NCI-H2107 (cell line): ENCODE data around the gene PITPNM1.
"Not testable (repeated sequence)": the region's sequence is repeated elsewhere in the genome, so short reads cannot be mapped to it uniquely, and the experiment has no call there.

Experiments
- DNase-seq: peaks from one replicate; lab custom pipeline; 2025; lab: John Stamatoyannopoulos, UW

PITPNM1 gene

DNA sequence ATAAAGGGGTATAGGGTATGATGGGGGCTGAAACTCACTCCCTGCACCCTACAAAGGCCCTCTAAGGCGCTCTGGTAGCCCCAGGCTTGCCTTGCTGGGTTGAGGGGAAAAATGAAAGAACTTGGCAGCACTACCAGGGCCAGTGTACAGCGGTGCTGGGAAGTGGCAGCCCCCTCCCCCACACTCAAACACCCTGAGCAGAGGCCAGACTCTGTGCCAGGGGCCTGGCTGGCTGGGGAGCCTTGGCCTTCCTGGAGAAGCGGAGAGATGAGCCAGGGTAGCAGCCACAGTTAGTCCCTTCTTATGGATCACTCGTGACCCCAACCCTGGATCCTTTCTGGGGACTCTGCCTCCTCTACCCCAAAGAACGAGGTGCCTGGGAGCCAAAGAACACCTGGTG lies 38.8 kb downstream of the PITPNM1 start:
- DNase-seq: no peak

DNA sequence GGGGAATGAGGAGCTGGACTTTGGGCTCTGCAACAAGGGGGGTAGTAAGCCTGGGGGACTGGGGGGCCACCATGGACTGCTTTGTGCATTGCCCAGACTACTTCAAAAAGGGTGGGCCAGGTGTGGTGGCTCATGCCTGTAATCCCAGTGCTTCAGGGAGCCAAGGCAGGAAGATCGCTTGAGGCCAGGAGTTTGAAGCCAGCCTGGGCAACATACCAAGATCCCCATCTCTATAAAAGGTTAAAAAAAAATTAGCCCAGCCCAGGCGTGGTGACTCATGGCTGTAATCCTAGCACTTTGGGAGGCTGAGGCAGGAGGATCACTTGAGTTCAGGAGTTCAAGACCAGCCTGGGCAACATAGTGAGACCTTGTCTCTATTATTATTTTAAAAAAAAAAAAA lies 39.6 kb downstream of the PITPNM1 start:
- DNase-seq: not testable (repeated sequence)

DNA sequence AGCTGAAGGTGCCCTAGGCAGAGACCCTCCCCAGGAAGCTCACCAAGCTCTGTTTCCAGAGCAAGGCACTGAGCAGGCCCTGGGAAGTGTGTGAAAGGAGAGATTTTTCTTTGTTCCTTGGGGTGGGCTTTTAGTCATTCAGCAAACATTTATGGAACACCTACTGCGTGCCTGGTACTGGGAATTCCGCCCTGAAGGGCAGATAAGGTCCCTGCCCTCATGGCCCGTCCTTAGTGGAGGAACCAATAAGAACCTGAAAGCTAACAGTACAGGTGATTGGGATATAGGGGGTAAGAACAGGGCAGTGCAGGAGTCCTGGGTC lies 40.0 kb downstream of the PITPNM1 start:
- DNase-seq: no peak

DNA sequence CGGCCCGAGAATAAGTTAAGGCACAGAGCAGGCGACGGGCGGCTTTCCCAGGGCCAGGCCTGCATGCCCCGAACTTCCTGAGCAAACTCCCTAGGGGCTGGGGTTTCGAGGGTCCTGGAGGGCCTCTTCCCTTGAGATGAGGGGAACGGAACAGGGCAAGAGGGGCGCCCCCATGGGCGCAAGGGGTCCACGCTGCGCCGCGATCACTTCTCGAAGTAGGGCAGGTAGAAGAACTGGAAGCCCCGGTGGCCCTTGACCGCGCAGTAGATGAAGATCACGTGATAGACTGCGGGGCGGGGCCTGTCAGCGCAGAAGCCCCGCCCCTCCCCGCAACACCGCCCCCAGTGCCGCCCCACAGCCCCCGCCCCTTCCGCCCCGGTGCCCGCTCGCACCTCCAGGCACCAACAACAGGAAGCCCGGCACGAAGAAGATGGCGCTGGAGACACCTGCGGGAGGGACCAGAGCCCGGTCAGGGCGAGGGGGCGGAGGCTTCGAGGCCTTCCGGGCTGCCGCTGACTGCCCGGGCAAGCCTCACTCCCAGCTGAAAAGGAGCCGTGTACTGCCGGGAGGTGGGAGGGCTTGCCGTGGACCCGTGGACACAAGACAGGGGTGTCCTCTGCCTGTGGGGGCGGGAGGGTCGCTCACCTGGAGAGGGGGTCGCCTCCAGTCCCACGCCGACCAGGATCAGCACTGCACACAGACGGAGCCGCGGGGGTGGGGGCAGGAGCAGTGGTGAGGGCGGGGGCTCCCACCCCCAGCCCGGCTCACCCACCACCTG lies 40.6 kb downstream of the PITPNM1 start:
- peak; percentile 56 for DNase-seq

DNA sequence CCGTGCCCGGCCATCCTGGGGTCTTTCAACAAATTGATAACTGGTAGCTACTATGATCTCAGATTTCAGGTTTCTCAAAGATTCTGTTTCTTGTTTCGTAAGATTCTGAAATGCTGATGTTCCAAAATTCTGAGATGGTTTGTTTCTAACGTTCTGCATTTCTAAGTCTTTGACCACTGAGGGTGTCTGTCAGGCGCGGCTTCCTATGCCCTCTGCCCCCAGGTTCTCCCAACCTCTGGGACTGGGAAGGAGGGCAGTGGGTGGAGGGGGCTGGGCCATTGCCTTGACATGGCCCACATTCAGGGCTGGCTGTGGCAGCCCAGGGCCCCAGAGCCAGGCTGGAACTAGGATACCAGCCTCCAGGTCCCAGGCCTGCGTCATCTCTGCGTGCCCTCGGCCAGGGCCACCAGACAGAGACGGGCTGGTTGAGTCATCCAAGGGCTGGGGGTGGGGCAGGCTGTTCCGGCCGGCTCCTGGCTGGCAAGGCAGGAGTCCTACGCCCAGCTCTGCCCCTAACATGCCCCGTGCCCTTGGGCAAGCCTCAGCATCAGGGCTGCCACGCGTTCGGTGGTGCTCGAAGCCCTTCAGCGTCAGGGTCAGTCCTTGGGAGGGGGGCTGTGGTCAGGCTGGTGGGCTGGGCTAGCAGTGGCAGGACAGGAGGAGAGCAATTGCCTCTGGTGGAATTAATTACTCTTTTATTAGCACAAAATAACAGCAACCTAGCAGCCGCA lies 41.3 kb downstream of the PITPNM1 start:
- DNase-seq: no peak

DNA sequence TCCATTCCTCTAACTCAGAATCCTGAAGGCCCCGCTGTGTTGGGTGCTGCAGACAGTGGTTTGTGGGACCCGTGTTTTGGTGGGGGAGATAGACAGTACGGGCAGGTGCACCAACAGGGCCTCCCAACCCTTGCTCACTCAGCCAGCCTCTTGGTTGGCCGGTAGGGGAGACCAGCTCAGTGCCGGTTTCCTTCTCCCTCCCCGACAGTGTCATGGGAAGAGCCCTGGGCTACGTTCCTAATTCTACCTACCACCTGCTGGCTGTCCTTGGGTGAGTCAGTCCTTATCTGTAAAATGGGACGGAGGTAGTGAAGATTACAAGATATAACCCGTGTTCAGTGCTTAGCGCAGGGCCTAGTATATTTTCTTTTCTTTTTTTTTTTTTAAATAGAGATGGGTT lies 42.0 kb downstream of the PITPNM1 start:
- no peak for DNase-seq

DNA sequence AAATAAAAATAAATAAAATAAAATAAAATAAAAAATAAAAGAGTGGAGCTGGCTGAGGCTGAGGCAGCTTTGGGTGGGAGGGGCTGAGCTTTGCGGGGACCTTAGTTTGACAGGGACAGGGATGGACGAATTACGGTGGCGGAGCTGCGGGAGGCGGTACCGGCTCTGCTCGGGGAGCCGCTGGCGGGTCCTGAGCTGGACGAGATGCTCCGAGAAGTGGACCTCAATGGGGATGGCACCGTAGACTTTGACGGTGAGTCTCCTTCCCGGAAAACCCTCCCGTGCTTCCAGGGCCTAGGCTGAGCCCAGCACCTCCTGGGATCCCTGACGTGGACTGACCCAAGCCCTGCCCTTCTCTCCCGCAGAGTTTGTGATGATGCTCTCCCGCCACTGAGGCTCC lies 46.9 kb downstream of the PITPNM1 start:
- no peak for DNase-seq

DNA sequence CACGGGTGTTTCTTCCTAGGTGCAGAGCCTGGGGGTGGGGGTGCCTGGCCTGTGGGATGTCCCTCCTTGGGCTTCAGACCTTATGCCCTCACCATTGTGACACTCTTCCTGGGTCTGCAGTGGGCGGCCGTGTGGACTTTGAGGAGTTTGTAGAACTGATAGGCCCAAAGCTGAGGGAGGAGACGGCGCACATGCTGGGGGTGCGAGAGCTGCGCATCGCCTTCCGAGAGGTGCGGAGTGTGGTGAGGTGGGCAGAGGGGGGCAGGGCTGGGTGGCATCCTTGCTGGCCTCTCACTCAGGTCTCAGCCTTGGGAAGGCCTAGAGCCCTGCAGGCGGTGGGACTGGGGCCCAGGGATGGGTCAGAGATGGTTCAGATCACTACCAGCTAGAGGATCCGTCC lies 47.7 kb downstream of the PITPNM1 start:
- DNase-seq: no peak

DNA sequence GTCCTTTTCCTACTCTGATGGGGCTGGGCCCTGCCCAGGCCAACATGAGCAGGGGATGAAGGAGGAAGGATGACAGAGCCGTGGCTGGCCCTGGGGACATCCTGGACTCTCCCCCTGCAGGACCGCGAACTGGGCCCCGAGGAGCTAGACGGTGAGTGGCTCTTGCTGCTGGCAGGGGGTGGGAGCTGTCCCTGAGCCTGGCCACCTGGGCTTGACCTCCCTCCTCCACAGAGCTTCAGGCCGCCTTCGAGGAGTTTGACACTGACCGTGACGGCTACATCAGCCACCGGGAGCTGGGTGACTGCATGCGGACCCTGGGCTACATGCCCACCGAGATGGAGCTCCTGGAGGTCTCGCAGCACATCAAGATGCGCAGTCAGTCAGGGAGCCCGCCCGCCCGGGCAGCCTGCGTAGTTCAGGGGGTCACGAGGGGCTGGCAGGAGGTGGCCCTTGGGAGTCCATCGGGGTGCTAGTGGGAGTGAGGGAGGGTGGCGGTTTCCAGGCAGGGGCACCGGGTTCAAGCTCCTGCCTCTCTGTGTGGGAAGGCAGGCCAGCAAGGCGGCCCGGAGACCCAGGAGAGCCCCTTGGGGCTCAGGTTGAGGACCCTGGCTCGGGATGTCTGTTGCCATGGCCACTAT lies 49.0 kb downstream of the PITPNM1 start:
- DNase-seq: no peak

DNA sequence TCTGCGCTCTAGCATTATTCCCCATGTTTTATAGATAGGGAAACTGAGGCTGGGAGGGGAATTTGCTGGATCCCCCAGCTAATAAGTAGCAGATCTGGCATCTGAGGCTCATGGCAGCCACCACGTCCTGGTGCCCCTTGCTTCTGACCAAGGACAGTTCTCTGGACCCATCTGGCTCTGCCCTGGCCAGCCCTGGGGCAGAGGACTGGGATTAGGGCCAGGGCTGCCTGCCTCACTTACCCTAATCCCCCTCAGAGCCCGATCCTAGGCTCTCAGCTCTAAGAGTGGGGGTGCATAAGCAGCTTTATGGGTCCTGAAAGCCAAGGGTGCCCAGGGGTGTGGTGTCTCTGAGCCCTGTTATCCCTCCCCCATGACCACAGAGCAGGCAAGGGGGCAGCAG lies 50.1 kb downstream of the PITPNM1 start, which contains the start of gene CABP4:
CABP4 (plus strand) TSS at position 301 of the 400 bp plus-strand sequence; CDS start at position 371, 70 bp downstream.
- DNase-seq: no peak

DNA sequence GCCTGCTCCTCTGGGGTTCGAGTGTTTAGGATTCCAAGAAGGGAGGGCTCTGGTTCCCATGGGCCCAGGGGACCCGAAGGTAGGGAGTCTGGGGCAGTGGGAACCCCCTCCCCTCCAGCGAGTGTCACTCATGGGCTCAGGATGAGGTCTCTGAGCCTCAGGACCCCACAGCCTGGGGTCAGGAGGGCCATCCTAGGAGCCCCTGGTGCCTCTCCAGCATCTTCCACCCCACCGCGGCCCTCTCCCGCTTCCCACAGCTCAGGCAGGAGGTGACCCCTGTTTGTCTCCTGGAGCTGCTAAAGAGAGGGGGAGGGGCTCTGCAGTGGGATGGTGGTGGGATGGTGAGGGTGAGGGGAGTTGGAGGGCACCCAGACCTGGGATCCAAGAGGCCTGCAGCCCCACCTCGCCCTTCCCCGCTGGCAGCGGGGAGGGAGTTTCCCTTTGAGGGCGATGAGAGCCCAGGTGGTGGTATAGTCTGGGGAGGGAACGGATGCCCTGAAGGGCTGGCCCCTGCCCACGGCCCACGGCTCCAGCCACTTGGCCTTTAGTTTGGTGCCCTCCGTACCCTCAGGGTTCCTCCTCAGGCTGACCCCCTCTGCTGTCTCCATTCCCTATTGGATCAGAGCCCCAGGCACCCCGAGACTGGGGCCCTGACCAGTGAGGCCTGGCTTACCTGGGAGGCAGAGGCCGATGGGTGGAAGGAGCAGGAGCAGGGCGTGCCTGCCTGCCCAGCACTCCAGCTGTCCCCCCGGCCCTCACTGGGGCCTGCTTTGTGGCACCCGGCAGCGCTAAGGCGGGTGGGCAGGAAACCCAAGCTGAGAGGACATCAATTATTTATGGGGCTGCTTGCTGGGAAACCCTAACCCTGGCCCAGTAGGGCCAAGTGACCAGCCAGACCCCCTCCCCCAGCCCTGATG lies 51.1 kb downstream of the PITPNM1 start:
- no peak for DNase-seq

DNA sequence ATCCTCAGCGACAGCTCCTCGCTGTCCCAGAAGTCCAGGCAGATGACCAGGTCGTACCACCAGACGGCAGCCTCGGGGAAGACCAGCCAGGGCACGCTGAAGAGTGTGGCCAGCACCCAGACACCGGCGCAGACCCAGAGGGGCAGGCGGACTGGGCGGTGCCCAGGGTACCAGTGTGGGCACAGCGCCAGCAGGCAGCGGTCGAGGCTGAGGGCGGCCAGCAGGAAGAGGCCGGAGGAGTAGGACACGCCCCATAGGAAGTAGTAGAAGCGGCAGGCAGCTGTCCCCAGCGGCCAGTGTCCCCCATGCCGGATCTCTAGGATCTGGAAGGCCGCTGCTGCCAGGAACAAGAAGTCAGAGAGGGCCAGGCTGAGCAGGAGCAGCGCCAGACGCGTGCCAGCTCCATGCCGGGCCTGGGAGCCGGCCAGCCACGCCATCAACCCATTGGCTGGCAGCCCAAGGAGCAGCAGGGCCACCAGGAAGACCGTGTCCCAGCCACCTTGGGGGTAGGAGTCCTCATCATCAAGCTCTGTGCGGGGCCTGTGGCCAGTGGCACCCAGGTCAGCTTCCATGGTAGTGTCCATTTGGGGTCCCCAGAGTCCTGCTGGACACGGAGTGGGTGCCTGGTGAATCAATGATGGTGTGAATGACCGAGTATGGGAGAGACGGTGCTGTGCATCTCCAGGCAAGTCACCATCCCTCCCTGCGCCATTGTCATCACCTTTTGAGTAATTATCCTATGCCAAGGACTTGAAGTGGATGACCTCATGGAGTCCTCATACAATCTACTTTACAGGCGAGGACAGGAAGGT lies 52.8 kb downstream of the PITPNM1 start, which contains the start of gene GPR152:
GPR152 (minus strand) TSS at position 589 of the 812 bp plus-strand sequence; CDS start at position 584, 5 bp downstream.
- no peak for DNase-seq

DNA sequence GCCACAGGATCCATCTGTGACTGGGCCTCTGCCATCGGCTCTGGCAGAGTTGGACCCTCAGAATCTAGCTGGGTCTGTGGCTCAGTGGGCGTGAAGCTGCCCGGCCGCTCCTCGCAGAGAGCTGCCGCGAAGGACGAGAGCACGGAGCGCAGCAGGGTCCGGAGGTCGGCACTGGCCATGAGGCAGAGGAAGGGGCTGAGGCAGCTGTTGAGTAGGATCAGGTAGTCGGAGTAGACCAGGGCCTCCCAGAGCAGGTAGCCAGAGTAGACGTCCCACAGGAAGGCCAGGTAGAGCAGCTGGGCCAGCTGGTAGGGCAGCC lies 53.5 kb downstream of the PITPNM1 start:
- DNase-seq: no peak

DNA sequence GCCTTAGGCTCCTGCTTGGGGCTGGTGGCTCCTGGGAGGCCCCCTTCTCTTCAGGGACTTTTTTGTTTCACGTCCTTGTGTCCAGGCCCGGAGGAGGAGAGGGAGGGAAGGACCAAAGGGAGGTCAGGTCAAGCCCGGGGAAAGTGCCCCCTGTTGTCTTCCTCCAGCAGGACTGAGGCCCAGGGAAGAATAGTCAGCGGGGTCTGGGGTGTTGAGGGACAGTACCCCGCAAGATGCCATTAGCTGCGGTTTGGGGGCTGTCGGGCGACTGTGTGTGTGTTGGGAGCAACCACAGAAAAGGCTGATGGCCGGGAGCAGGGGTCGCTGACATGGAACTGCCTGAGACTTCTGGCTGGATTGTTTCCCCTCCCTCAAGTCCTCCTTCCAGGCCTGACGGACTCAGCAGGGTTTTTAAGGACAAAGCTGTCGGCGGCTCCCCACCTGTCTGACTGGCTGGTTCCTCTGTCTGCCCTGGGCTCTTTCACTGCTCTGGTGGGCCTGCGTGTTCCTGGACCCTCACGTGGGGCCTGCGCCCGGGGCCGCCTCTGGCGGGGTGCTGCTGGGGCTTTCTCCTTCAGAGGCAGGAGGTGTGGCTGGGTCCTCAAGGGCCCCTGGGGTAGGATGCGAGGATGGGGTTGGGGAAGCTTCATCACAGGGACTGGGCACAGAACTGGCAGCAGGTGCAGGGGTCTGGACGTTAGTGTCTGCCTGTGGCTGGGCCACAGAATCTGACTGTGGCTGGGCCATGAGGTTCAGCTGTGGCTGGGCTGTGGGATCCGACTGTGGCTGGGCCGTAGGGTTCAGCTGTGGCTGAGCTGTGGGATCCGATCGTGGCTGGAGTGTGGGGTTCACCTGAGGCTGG lies 54.1 kb downstream of the PITPNM1 start:
- DNase-seq: no peak

DNA sequence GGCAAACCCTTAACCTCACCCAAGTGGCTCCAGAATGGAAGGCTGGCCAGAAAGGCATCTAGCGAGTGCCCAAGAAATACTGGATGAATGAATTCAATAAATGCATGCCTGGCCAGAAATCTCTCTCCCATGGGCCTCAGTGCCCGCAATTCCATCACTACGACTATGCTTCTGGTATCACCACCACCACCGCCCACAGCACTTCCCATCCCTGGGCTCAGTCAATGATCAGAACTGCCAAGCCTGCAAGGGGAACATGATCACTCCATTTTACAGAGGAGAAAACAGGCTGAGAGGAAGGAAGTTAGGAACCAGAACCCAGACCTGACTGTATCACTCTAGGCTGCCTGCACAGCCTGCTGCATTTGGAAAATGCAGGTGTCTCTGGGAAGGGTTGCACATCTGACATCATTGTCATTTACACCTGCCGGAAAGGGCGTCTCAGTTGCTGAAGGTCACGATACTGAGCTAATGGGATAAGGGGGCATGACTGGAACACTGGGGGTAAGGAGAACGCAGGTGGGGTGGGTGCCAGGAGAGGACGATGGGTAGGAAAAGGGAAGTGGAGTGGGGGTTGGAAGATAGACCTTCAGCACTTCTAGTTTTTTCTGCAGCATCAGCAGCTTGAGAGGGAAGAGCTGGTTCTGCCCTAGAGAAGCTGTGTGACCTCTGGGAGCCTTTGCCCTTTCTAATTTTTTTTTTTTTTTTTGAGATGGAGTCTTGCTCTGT lies 55.9 kb downstream of the PITPNM1 start:
- no peak for DNase-seq

DNA sequence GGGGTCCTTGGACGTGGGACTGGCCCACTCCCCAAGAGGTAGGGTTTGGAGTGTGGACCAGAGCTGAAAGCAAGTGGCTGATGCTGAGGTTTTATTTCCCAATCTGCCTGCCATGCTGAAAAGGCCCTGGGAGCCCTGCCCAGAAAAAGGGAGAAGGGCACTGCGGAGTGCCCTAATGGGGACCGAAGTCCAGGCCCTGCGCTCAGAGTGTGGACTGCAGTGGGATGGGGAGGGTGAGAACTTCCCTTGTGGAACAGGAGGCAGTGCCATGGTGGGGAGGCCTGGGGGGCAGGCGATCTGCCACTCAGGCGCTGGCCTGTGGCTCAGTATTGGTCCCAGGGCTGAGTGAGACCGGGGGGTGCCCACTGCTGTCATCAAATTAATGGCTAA lies 56.9 kb downstream of the PITPNM1 start:
- no peak for DNase-seq

DNA sequence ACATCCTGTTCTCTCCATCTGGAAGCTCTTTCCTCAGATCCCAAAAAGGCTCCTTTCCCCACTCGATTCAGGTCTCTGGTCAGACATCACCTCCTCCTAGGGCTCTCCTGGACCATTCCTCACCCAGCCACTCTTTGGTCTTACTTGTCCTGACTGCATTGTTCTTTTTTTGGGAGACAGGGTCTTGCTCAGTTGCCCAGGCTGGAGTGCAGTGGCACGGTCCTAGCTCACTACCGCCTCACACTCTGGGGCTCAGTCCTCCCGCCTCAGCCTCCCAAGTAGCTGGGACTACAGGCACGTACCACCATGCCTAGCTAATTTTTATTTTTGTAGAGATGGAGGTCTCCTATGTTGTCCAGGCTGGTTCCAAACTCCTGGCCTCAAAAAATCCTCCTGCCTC lies 59.6 kb downstream of the PITPNM1 start:
- DNase-seq: no peak

DNA sequence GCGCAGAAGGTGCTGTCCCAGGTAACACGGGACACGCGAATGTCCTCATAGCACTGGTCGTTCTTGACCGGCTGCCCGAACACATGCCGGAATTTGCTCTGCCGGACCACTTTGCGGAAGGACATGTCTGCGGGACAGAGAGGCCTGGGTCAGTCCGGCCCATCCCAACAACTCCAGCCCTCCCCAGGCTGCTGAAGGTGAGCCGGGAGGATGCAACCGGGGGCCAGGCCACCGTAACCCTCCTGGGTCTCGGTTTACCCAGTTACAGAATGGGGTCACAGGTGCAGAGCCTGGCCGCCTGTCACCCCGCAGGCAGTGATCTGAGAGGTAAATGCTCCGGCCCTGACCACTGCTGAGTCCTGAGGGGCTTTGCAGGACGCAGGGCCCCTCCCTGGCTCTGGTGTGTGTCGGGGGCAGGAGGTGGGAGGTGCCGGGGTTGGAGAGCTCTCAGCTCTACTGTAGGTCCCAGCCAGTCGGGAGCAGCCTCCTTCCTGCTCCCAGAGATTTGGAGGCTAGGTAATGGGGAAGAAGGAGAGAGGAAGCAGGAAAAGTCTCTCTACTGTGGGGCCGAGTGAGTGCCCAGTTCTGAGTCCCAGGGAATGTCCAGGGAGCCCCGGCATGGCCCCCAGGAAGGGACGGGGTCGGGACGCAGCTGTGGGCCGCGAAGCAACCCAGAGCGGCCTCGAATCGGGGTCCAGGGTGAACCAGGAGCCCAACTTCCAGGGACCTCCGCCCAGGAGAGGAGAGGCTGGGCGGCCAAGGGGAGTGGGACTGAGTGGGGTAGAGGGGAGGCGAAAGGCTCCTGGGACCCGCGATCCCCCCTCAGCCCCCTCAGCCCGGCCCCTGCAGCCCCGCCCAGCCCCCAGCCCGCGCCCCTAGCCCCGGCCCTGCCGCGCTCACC lies 62.4 kb downstream of the PITPNM1 start:
- DNase-seq: no peak
